HG03175 (cell line): ENCODE measurements around the gene UBAP1.
"Not testable (repeated sequence)": the region's sequence is repeated elsewhere in the genome, so short reads cannot be mapped to it uniquely, and the experiment has no call there.

ENCODE experiments used
- ATAC-seq: cut with Tn5 transposase; IDR thresholded peaks from one replicate; pipeline ENCODE4 v1.9.1; 2021; ENCODE audit warnings: mild to moderate bottlenecking, moderate library complexity; ENCODE audit not compliant: unreplicated experiment

UBAP1 gene

GRCh38 chr9:34178436-34179212 is at the start of gene UBAP1:
UBAP1 (plus strand) TSS chr9:34179043; CDS start chr9:34220915, 41,872 bp downstream.
- ATAC-seq: peak; percentile 99

- no peak for ATAC-seq
These were observed 47.3 kb upstream of the UBAP1 start for GRCh38 chr9:34131571-34131970.

- no peak for ATAC-seq
These were observed 45.4 kb upstream of the UBAP1 start for GRCh38 chr9:34133436-34133949.

GRCh38 chr9:34134521-34134920 is 44.3 kb upstream of the UBAP1 start:
- ATAC-seq: no peak

GRCh38 chr9:34138644-34139043 is 40.2 kb upstream of the UBAP1 start:
- not testable (repeated sequence) for ATAC-seq

GRCh38 chr9:34139477-34140146 is 39.2 kb upstream of the UBAP1 start:
- ATAC-seq: no peak

- ATAC-seq: no peak
These were observed 38.0 kb upstream of the UBAP1 start for GRCh38 chr9:34140853-34141252.

GRCh38 chr9:34143116-34143515 is 35.7 kb upstream of the UBAP1 start:
- ATAC-seq: no peak

GRCh38 chr9:34145165-34145564 is 33.7 kb upstream of the UBAP1 start:
- no peak for ATAC-seq

GRCh38 chr9:34151398-34151797 is 27.4 kb upstream of the UBAP1 start:
- no peak for ATAC-seq

GRCh38 chr9:34154057-34154456 is 24.8 kb upstream of the UBAP1 start:
- no peak for ATAC-seq

GRCh38 chr9:34157318-34157717 is 21.5 kb upstream of the UBAP1 start:
- ATAC-seq: no peak

GRCh38 chr9:34157898-34158297 is 20.9 kb upstream of the UBAP1 start:
- no peak for ATAC-seq

- ATAC-seq: no peak
These were observed 20.4 kb upstream of the UBAP1 start for GRCh38 chr9:34158362-34158869.

- no peak for ATAC-seq
These were observed 15.4 kb upstream of the UBAP1 start for GRCh38 chr9:34163434-34163833.

- no peak for ATAC-seq
These were observed 9.7 kb upstream of the UBAP1 start for GRCh38 chr9:34169125-34169524.

- no peak for ATAC-seq
These were observed 8.4 kb upstream of the UBAP1 start for GRCh38 chr9:34170237-34170991.

- peak; percentile 61 for ATAC-seq
These were observed 6.9 kb upstream of the UBAP1 start for GRCh38 chr9:34171753-34172535.

GRCh38 chr9:34176089-34176488 is 2.8 kb upstream of the UBAP1 start:
- ATAC-seq: no peak
